Left cardiac atrium (tissue), 4 donors: ENCODE data around the gene SLC4A8. TPM values are rescaled to one million over a fixed set of nuclear protein-coding genes. Genes with fewer than 3 reads are reported as not detected.

Source experiments
- ATAC-seq, 2 donors: fragments of 200-7000 bp; cut with Tn5 transposase; one replicate each; pipeline ENCODE4 v1.9.1; 2020; ENCODE audit warnings: mild to moderate bottlenecking in 2 of 2, moderate library complexity in 2 of 2
- DNase-seq: peaks from one replicate; pipeline ENCODE4 v3.0.0-alpha.2; 2020
- intact Hi-C, 2 donors: fragments of 100-400 bp; cut with DNase I; formaldehyde crosslinking; loops; one replicate each; pipeline versions ENCODE4 v1.14.1 to v1.15.1; 2022 to 2023
- total RNA-seq, 2 donors: library from RNA; stranded (reverse); fragmentation: NEBNext Ultra II Directional; extraction: Animal tissue kit (Norgen Biotek cat#: 25700); gene quantifications; one replicate each; pipeline ENCODE4 v1.2.1, GENCODE V29; 2021
- donor health status: DM: no; HTN: yes; CAD: no.
- donor health status: DM: no; HTN: yes; CAD: no; lungs with severe emphysema.
- donor health status: DM: yes; HTN: yes; CAD: no.
- donor health status: Dilated cardiomyopathy.

The SLC4A8 gene
- total RNA-seq, 2 donors from 2014 or later = 0.29 to 0.71 TPM

GRCh38 chr12:51393676-51394545, 30.7 kb upstream of the SLC4A8 start:
- DNase-seq (no peak), ATAC-seq (peak in 1 of 2 donors; percentile 33)
- intact Hi-C loops = no loop called here

GRCh38 chr12:51395283-51396230, 29.1 kb upstream of the SLC4A8 start:
- intact Hi-C loops = no loop called here
- DNase-seq = no peak
- no peak for ATAC-seq

- intact Hi-C loops = no loop called here
- DNase-seq (no peak), ATAC-seq (no peak)
Measured at GRCh38 chr12:51397670-51398069, 27.0 kb upstream of the SLC4A8 start.

GRCh38 chr12:51399891-51400290, 24.7 kb upstream of the SLC4A8 start:
- no peak for ATAC-seq
- no peak for DNase-seq
- intact Hi-C loops = no loop called here

GRCh38 chr12:51401020-51401419, 23.6 kb upstream of the SLC4A8 start:
- DNase-seq = no peak
- no peak for ATAC-seq
- intact Hi-C loops = no loop called here

- DNase-seq (no peak), ATAC-seq (no peak)
- intact Hi-C loops = no loop called here
Measured at GRCh38 chr12:51401486-51401885, 23.1 kb upstream of the SLC4A8 start.

GRCh38 chr12:51401900-51402299, 22.7 kb upstream of the SLC4A8 start:
- peak in 1 of 2 donors; percentile 32 for ATAC-seq
- intact Hi-C loops = no loop called here
- no peak for DNase-seq

- peak in 1 of 2 donors; percentile 77 for ATAC-seq
- DNase-seq = no peak
- intact Hi-C loops = no loop called here
Measured at GRCh38 chr12:51403159-51403558, 21.5 kb upstream of the SLC4A8 start.

GRCh38 chr12:51403681-51404136, 20.9 kb upstream of the SLC4A8 start:
- intact Hi-C loops = no loop called here
- DNase-seq = no peak
- peak; percentile 53 to 72 for ATAC-seq

- intact Hi-C loops = no loop called here
- DNase-seq = no peak
- no peak for ATAC-seq
Measured at GRCh38 chr12:51404627-51405026, 20.0 kb upstream of the SLC4A8 start.

- DNase-seq (no peak), ATAC-seq (no peak)
- intact Hi-C loops = no loop called here
Measured at GRCh38 chr12:51405801-51406207, 18.8 kb upstream of the SLC4A8 start.

GRCh38 chr12:51406290-51406689, 18.3 kb upstream of the SLC4A8 start:
- intact Hi-C loops = no loop called here
- DNase-seq = no peak

GRCh38 chr12:51406859-51407258, 17.8 kb upstream of the SLC4A8 start:
- intact Hi-C loops = no loop called here
- no peak for ATAC-seq

More at GRCh38 chr12:51406290-51406689, 18.3 kb upstream of the SLC4A8 start:
- ATAC-seq = no peak

GRCh38 chr12:51407604-51408003, 17.0 kb upstream of the SLC4A8 start:
- no peak for DNase-seq
- no peak for ATAC-seq
- intact Hi-C loops = no loop called here

More at GRCh38 chr12:51406859-51407258, 17.8 kb upstream of the SLC4A8 start:
- DNase-seq = no peak

GRCh38 chr12:51409846-51410245, 14.8 kb upstream of the SLC4A8 start:
- DNase-seq (no peak), ATAC-seq (no peak)
- intact Hi-C loops = no loop called here

- ATAC-seq (no peak), DNase-seq (no peak)
- intact Hi-C loops = no loop called here
Measured at GRCh38 chr12:51413149-51413548, 11.5 kb upstream of the SLC4A8 start.

GRCh38 chr12:51413791-51414190, 10.8 kb upstream of the SLC4A8 start:
- intact Hi-C loops = no loop called here
- no peak for ATAC-seq
- no peak for DNase-seq

- DNase-seq = no peak
- ATAC-seq = peak in 1 of 2 donors; percentile 40
- intact Hi-C loops = no loop called here
Measured at GRCh38 chr12:51415931-51416330, 8.7 kb upstream of the SLC4A8 start.

GRCh38 chr12:51417826-51418225, 6.8 kb upstream of the SLC4A8 start:
- ATAC-seq (no peak), DNase-seq (no peak)
- intact Hi-C loops = no loop called here
